ENCODE results near the gene SERPINA6.

DNA sequence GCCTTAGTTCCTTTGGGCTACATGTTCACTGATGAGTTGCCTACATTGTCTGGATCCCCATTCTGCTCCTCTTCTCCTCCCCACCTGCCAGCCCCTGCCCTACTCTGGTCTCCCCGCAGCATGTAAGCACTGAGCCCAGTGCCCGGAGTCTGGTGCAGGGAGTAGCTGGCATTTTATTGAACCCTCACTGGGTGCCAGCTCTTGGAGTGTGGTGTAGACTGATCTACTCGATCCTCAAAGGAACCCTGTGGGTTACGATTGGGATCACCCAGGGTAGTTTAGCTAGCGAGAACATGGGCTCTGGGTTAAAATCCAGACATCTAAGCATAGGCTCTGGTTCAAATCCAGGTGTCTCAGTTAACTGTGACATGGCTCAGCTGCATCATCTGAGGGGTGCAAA is 8.3 kb upstream of the SERPINA6 start:
- TF ChIP-seq, protein P1, sequence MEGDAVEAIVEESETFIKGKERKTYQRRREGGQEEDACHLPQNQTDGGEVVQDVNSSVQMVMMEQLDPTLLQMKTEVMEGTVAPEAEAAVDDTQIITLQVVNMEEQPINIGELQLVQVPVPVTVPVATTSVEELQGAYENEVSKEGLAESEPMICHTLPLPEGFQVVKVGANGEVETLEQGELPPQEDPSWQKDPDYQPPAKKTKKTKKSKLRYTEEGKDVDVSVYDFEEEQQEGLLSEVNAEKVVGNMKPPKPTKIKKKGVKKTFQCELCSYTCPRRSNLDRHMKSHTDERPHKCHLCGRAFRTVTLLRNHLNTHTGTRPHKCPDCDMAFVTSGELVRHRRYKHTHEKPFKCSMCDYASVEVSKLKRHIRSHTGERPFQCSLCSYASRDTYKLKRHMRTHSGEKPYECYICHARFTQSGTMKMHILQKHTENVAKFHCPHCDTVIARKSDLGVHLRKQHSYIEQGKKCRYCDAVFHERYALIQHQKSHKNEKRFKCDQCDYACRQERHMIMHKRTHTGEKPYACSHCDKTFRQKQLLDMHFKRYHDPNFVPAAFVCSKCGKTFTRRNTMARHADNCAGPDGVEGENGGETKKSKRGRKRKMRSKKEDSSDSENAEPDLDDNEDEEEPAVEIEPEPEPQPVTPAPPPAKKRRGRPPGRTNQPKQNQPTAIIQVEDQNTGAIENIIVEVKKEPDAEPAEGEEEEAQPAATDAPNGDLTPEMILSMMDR (conservative IDR thresholded peaks at IDR 0.05), result no peak
- no peak for TF ChIP-seq EZH2 (IDR thresholded peaks at IDR 0.05; ENCODE audit: low read depth)

Measured in PC-9 (cell line).